WI38 (cell line): Measurements from ENCODE around the gene KCNJ4.
"Not testable (repeated sequence)": the region's sequence is repeated elsewhere in the genome, so short reads cannot be mapped to it uniquely, and the experiment has no call there.

Source experiments
- H3K4me3 ChIP-seq: 2 replicates; pipeline ENCODE4 v1.5.1; 2011; ENCODE audit warnings: low read depth, mild to moderate bottlenecking, control low read depth, low read length
- TF ChIP-seq, protein P1 (sequence below): IDR thresholded peaks from 2 replicates; pipeline ENCODE4 v1.5.1; 2012; ENCODE audit warnings: low read depth, mild to moderate bottlenecking, control low read depth, low read length

The KCNJ4 gene

DNA sequence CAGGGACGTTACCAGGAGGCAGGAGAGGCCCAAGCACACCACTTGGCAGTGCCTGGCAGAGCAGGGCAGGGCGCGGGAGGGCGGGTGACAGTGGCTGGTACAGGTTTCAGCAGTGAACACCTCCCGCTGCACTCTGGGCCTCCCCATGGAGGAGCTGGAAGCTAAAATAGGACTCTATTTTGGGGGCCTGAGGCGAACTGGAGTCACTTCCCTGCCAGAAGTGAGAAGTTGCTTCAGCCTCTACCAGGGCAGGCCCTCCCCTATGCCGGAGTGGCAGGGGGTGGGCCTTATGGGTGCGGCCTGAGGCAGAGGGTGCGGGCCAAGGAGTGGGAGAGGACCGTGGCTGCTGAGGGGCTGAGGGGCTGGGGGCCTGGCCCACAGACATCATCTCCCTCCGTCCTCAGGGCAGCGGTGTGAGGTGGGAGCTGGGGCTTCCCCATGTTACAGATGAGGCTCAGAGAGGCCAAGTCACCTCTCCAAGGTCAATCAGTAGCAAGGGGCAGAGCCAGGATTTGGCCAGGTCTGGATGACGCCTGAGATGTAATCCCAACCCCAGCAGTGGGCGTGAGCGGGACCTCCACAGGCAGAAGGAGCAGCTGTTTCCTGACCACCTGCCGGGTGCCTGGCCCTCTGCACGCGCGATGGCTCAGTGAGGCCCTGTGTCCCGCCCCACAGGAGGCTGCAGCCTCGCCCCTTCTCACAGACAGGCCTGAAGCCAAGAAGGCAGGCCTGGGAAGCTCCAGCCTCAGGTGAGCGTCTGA lies 39.3 kb downstream of the KCNJ4 start:
- TF ChIP-seq, protein P1, sequence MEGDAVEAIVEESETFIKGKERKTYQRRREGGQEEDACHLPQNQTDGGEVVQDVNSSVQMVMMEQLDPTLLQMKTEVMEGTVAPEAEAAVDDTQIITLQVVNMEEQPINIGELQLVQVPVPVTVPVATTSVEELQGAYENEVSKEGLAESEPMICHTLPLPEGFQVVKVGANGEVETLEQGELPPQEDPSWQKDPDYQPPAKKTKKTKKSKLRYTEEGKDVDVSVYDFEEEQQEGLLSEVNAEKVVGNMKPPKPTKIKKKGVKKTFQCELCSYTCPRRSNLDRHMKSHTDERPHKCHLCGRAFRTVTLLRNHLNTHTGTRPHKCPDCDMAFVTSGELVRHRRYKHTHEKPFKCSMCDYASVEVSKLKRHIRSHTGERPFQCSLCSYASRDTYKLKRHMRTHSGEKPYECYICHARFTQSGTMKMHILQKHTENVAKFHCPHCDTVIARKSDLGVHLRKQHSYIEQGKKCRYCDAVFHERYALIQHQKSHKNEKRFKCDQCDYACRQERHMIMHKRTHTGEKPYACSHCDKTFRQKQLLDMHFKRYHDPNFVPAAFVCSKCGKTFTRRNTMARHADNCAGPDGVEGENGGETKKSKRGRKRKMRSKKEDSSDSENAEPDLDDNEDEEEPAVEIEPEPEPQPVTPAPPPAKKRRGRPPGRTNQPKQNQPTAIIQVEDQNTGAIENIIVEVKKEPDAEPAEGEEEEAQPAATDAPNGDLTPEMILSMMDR = no peak
- H3K4me3 ChIP-seq = no peak overlapping the region

DNA sequence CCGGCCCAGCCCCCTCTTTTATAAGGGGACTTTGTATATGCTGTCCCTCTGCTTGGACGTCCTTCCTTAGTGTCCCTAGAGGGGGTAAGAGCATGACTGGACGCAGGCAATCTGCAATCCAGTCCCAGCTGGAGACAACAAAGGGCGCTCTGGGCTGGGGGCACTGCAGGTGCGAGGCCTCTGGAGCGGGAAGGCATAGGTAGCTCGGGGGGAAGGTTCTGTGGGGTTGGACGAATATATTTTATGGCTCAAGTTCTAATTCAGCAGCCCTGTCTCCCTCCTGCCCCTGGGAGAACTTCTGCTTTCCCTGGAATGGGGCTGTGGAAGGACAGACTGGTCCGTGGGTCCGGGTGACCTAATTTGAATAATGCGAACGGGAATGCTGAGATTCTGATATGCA lies 40.0 kb downstream of the KCNJ4 start:
- TF ChIP-seq, protein P1 = no peak

GRCh38 chr22:38414009-38414395 lies 41.0 kb downstream of the KCNJ4 start:
- H3K4me3 ChIP-seq = no peak overlapping the region
- TF ChIP-seq, protein P1 = no peak

More for the DNA sequence above, 40.0 kb downstream of the KCNJ4 start:
- H3K4me3 ChIP-seq = no peak overlapping the region

DNA sequence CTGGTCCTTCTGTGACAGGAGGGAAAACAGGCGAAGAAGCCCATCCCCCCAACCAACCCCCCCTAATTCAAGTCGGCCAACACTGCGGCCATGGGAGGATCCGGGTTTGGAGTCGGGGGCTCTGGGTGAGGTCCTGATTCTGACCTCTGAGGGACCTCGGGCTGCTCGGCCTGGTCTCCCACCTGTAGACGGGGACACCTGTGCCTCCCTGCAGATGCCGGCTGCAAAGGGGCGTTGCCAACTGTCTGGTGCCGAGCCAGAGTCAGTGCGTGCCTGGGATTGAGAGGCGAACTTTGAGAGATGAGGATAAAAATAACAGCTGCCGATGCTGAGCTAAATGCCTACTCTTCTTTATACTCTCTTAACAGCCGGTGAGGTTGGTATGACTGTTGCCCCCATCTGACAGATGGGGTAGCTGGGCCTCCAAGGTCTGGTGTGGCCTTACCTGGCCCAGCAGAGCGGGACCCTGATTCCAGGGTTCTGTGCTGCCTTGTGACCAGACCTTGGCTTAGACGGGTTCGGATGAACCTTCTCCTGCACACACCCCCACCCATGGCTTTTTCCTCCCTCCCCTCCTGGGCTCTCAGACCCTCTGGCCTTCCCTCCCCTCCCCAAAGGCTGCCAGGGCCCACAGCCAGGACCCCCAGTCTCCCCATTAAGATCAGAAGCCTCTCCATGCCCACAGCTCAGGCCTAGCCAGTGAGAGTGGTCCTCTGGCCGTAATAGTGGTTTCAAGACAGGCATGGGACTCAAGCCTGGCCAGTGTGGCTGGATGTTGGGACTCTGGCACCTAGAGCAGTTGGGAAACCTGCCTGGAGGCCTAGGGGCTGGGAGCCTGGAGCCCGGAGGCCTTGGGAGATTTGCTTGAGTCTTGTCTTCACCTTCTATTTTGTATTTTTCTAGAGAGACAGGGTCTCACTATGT lies 41.7 kb downstream of the KCNJ4 start:
- H3K4me3 ChIP-seq = no peak overlapping the region

DNA sequence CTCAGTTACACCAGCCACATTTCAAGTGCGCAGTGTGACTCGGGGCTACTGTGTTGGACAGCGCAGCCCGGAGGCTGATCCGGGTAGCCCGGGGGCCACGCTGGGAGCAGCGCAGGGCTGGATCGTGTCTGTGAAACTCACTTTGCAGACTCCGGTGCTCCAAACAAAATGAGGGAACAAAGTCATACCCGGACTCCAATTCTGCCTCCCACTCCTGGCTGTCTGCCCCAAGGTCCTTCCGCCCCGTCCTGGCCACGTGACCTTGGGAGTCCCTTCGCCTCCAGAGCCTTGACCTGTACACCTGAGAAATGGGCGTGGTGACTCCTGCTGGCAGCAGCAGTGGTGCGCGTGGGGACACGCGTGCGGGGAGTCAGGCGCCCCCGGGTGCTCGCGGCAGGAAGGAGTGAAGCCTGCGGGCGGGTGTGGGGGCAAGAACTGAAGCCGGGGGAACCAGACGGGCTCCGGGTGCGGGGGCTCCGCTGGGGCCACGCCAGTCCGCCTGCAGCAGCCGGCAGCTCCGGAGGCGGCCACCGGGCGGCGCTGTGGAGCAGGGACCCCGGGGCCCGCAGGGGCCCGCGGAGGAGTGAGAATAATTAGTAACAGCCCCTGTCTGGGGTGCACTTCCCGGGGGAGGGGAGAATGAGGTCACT lies 42.4 kb downstream of the KCNJ4 start:
- H3K4me3 ChIP-seq = no peak overlapping the region
- TF ChIP-seq, protein P1 = peak; percentile 66

More for the DNA sequence above, 41.7 kb downstream of the KCNJ4 start:
- TF ChIP-seq, protein P1 = no peak

- TF ChIP-seq, protein P1 = no peak
- no peak overlapping the region for H3K4me3 ChIP-seq
These were observed 44.0 kb downstream of the KCNJ4 start for GRCh38 chr22:38411016-38411415.

- H3K4me3 ChIP-seq = not testable (repeated sequence)
These were observed 45.1 kb downstream of the KCNJ4 start for GRCh38 chr22:38409916-38410315.
